Forelimb muscle (tissue), 1 donor: ENCODE measurements around the gene SAMD11. TPM values are rescaled to one million over a fixed set of nuclear protein-coding genes. Genes with fewer than 3 reads are reported as not detected.
A peak's percentile ranks its signal among the peaks of the same experiment; 100 is the strongest.
"Not testable (repeated sequence)": the region's sequence is repeated elsewhere in the genome, so short reads cannot be mapped to it uniquely, and the experiment has no call there.

Experiments used
- DNase-seq: peaks from one replicate; pipeline ENCODE4 v3.0.0-alpha.2; 2013; ENCODE audit warnings: low read depth
- polyA plus RNA-seq: library from polyadenylated mRNA; unstranded; fragments of 120-200 nt; gene quantifications from one replicate; pipeline ENCODE4 v1.2.1, GENCODE V29; 2013; ENCODE audit not compliant: insufficient read length

Gene SAMD11
- 5.6 TPM for polyA plus RNA-seq

GRCh38 chr1:923131-923990 lies at the start of gene SAMD11:
SAMD11 (plus strand) TSS chr1:923923; CDS start chr1:924432, 509 bp downstream.
- DNase-seq: no peak

GRCh38 chr1:876428-877208 lies 47.1 kb upstream of the SAMD11 start:
- not testable (repeated sequence) for DNase-seq

- not testable (repeated sequence) for DNase-seq
These were observed 46.3 kb upstream of the SAMD11 start for GRCh38 chr1:877209-877986.

- not testable (repeated sequence) for DNase-seq
These were observed 43.2 kb upstream of the SAMD11 start for GRCh38 chr1:880511-880910.

- not testable (repeated sequence) for DNase-seq
These were observed 42.8 kb upstream of the SAMD11 start for GRCh38 chr1:880915-881314.

GRCh38 chr1:886311-886710 lies 37.4 kb upstream of the SAMD11 start:
- no peak for DNase-seq

- no peak for DNase-seq
These were observed 37.0 kb upstream of the SAMD11 start for GRCh38 chr1:886760-887159.

- no peak for DNase-seq
These were observed 35.4 kb upstream of the SAMD11 start for GRCh38 chr1:888297-888696.

GRCh38 chr1:889774-890173 lies 33.9 kb upstream of the SAMD11 start:
- not testable (repeated sequence) for DNase-seq

GRCh38 chr1:890234-890633 lies 33.5 kb upstream of the SAMD11 start:
- not testable (repeated sequence) for DNase-seq

- no peak for DNase-seq
These were observed 33.1 kb upstream of the SAMD11 start for GRCh38 chr1:890661-891060.

GRCh38 chr1:897226-897625 lies 26.5 kb upstream of the SAMD11 start:
- DNase-seq: no peak

GRCh38 chr1:897951-898350 lies 25.8 kb upstream of the SAMD11 start:
- DNase-seq: not testable (repeated sequence)

- no peak for DNase-seq
These were observed 23.9 kb upstream of the SAMD11 start for GRCh38 chr1:899636-900317.

- DNase-seq: no peak
These were observed 22.4 kb upstream of the SAMD11 start for GRCh38 chr1:901108-901859.

GRCh38 chr1:902802-903201 lies 20.9 kb upstream of the SAMD11 start:
- DNase-seq: no peak

- DNase-seq: no peak
These were observed 20.4 kb upstream of the SAMD11 start for GRCh38 chr1:903305-903704.

- no peak for DNase-seq
These were observed 19.9 kb upstream of the SAMD11 start for GRCh38 chr1:903721-904271.

GRCh38 chr1:904310-904950 lies 19.3 kb upstream of the SAMD11 start:
- DNase-seq: peak; percentile 44
